Activated CD4-positive, CD25-positive, alpha-beta regulatory T cell treated with anti-CD3 and anti-CD28 coated beads, Interleukin-2, amount 50 U/mL, for 72 hours (primary cell): ENCODE results near the gene TSN.
"Not testable (repeated sequence)": the region's sequence is repeated elsewhere in the genome, so short reads cannot be mapped to it uniquely, and the experiment has no call there.

Experiments
- DNase-seq: peaks from one replicate; pipeline ENCODE4 v3.0.0; 2021

The TSN gene

DNA sequence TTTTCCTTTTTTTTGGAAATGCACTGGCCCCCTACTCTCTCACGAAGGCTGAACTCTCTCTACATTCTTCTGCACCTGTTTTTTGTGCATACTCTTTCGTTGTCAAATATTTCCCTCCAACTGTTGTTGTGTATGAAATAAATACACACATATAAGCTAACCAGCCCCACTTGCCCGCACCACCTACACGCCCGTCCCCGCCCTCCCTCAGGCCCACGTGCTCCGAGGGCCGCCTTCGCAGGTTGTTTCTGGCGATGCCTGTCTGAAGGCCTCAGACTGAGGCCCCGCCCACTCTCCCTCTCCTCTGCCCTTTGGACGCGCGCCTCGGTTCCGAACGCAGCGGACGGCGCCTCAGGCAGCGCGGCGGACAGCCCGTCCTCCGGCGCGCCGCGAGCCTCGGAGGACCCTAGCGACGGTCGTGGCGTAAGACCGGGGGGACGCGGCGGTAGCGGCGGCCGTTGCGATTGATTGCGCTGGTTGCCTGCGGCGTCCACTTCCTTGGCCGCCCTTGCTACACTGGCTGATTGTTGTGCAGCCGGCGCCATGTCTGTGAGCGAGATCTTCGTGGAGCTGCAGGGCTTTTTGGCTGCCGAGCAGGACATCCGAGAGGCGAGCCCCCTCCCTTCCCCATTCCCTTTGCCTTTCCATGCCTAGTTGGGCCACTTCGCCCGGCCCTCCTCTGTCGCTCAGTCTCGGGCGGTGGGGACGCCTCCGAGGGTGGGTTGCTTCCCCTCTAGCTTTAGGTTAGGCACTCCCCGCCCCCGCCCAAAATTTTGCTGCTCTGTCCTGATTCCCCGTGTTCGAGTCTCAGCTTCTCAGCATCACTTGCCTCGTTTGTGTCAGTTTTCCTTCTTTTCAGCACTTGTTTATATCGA is at the start of gene TSN:
TSN (plus strand) TSS at position 415 of the 875 bp plus-strand sequence; CDS start at position 544, 129 bp downstream.
- DNase-seq = peak; percentile 97

DNA sequence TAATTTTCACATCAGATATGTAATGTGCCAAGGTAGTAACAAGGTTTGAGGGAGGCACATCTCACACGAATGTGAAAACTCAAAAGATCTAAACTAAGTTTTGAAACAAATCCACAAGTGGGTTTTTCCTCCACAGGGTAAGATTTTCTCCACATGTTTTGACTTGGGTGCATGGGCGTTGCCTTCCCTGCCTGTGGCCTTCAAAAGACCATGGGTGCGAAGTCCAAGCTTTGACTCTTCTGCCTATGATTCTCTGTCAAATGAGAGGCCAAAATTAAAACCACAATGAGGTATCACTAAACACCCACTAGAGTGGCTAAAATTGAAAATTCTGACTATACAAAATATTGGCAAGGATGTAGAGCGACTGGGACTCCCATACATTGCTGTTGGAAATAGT is 49.5 kb upstream of the TSN start:
- no peak for DNase-seq

DNA sequence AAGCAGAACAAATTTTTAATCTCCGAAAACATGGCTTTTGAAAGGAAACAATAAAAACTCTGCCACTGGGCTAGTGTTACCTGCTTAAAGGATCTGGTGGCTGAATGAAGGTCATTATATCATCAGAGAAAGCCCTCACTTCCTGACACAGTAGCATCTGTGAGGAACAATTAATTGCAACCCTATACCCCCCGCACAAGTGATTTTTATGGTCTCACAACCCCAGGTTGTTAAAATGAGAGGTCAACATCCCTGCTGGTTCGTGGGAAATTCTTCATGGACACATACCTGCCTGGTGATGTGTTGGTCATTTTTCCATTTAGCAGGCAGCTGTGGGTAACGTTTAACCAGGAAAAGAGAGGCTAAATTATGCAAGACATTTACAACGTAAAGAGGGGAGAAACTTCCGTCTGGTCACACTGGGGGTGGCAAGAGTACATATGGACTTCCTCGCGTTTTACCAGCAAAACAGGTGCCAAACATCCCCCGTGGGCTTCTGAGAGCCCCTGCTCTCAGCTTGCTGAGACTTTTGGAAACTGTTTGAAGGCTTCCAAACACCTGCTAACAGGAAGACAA is 48.0 kb upstream of the TSN start:
- no peak for DNase-seq

DNA sequence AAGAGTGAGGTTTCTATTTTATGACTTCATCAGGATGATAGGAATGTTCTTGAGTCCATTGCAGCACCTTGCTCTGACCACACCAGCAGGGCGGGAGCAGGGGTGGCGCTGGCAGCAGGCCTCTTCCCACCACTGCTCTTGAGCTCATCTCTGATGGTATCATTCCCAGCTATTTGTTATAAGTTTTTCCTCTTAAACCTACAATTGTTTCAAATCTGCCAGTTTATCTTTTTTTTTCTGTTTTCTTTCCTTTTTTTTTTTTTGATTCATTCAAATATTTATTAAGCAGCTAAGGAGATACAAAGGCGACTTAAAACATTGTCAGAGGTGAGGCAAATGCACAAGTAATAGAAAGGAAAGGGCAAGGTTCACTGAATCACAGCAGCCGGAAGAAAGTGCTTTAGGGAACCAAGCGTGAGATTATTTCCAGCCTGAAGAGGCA is 47.5 kb upstream of the TSN start:
- DNase-seq = no peak

DNA sequence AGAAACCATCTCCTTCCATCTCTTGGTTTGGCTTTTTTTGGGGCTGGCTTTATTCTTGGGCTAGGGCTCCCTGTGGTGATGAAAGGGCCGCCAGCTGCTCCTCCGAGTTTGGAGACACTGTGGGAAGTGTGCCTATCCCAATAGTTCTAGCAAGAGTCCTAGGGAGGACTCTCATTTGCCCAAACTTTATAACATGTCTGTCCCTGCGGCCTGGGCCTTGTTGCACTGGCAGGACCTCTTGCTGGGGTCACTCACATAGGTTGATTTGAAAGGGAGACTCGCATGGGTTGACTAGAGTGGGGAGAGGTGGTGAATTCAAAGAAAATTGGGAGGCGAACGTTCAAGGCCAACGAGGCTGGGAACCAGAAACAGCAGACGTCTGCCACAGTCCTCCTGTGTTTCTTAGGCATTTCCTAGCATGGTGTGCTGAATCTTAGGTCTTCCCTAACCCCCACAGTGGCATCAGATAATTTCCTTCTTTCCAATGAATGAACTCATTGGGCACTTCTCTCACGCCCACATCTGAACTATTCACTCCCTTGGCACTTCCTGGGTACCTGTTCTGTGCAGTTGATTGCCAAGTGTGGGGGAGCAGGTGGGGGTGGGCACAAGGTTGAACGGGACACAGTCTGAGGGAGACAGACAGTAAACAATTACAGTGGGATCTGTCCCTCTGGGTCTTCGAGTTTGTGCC is 45.5 kb upstream of the TSN start:
- no peak for DNase-seq

DNA sequence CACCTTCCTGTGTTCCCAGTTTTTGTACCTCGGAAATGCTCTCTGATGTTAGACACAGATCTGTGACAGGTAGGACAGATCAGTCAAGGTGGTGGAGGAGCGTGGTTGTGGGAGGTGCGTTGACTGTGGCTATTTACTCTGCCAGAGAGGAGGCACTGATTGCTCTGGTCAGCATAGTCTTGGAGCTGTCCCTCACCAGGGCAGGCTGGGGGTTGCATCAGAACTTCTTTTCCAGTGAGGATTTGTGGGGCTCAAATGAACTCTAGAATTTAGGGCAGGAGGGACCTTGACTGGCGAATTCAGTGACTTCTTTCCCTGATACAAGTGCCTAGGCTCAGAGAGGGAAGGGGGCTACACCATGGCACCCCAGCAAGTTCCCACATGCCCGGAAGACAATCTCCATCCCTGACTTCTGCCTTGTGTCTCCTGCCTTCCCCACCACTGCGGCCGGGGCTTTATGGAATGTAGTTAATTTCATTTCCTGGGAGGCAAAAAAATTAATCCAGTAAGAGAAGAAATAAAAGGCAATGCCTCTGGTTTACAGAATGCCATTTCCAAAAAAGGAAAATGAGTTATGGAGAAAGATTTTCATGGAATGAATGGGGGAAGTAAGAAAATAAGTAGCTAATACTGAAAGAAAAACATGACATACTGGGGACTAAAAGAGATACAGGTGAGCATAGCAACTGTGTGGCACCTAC is 44.8 kb upstream of the TSN start:
- DNase-seq = no peak

DNA sequence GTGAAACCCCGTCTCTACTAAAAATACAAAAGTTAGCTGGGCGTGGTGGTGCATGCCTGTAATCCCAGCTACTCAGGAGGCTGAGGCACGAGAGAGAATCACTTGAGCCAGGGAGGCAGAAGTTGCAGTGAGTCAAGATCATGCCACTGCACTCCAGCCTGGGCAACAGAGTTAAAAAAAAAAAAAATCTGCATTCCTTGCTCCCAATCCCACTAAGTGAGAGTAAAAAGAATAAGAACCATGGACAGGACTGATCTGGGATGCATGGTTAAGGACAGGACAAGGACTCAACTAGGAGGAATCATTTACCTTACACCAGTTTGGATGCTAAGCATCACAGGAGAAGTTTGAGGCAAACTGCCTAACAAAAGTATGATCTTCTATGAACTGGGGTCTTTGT is 44.0 kb upstream of the TSN start:
- not testable (repeated sequence) for DNase-seq

DNA sequence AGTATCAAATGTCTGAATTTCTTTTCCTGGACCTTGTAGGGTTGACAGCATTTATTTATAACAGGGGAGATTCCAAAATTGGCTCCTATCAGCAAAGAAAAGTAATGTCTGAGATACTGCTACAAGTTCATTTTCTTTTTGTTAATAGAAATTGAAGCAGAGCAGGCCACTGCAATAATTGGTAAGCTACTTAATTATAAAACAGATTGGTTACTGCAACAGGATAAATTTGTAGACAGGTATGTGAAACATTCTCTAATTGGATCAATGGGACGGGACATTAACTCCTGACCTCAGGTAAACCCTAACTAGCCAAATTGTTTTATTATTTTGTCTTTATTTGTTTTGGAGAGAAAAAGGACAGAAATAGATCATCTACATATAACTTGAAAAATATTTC is 39.3 kb upstream of the TSN start:
- no peak for DNase-seq

DNA sequence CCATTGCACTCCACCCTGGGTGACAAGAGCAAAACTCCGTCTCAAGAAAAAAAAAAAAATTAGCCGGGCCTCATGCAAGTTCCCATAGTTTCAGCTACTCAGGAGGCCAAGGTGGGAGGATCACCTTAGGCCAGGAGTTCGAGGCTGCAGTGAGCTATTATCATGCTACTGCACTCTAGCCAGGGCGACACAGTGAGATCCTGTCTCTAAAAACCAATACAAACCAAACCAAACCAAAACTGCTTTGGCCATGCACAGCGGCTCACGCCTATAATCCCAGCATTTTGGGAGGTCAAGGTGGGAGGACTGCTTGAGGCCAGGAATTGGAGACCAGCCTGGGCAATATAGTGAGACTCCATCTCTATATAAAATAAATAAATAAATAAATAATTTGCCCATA is 37.9 kb upstream of the TSN start:
- no peak for DNase-seq

DNA sequence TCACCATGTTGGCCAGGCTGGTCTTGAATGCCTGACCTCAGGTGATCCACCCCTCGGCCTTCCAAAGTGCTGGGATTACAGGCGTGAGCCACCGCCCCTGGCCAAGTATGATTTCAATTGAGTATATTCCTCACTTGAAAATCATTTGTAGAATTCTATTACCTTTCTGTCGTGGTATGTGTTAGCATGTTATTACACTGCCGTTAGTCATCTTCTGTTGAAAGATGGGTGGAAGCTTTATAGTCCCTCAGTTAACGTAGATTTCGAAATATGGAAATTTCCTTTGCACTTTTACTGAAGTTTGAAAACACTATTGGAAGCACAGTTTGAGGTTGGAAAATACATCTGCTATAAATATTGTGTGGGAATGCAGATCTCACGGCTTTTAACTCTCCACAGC is 33.5 kb upstream of the TSN start:
- DNase-seq = no peak

DNA sequence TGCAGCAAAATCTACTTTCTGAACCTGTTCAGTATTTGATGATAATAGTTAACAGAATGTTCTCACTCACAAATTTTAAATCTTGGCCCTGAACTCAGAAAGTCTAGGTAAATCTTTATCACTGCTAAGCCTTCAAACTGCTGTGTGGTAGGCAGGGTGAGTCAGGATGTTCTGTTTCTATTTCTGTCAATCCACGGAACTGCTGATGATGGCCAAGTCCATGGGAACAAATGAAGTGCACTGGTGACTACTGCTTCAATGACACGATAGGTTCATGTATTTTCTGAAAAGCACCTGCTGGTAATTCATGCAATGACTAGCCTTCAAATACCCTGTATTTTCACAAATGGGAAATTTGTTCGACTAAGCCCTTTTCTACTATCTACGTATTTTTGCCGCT is 33.0 kb upstream of the TSN start:
- no peak for DNase-seq

DNA sequence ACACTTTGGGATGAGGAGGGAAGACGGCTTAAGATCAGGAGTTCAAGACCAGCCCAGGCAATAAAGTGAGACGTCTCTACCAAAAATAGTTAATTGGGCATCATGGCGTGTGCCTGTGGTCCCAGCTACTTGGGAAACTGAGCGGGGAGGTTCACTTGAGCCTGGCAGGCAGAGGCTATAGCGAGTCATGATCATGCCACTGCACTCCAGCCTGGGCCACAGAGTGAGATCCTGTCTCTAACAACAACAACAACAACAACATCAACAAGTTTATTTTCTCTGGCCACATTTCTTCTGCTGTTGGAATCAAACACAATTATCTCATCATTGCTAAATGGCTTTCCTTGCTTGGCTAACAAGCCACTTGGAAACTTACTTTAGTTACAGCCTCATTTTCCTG is 32.1 kb upstream of the TSN start:
- no peak for DNase-seq

DNA sequence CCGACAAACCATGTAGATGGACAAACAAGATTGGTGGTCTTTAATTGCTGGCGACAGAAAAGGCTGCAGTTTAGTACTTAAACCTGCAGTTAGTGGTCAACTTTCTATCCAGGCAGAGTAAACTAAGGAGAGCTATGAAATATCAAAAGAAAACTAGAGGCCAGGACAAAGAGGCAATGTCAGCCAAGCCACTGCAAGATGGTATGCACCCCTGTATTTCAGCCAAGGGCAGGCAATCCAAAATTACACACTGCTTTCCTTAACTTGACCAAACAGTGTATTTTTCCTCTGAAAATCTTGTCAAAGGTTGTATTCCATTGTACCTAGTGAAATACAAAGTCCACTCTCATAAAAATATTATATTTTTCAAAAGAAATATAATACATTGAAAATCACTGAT is 28.1 kb upstream of the TSN start:
- DNase-seq = no peak

DNA sequence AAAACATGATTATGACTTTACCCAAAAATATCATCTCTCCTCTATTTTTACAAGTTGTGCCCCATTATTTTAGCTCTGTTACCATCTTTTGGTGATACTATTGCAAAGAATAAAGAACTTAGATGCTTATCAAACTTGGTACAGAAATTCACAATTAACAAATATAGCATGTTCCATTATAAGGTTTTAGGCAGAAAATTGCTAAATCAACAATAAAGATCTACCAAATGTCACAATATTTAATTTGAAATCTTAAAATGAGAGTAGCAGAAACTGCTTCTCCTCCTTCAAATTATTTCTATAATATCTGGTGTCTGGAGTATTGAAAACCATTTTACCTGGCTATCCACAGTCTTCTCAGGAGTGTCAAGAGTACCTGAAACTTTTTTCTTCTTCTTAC is 27.5 kb upstream of the TSN start:
- no peak for DNase-seq

DNA sequence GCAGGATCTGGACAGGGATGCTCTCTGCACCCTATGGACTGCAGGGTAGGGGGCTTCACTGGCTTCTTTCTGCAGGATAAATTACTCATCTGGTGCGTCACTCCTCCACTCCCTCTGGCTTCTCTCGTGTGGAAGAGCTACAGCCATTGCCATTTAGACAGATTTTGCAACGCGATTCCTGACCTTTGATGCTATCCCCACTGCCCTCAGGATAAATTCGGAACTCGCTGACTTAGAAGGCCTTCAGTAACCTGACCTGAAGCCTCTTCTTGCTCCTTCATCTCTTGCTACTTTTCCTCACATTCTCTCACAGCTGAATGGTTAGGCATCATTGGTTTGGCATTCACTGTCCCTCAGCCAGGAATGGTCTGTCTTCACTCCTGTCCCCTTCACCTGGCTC is 24.1 kb upstream of the TSN start:
- DNase-seq = no peak

DNA sequence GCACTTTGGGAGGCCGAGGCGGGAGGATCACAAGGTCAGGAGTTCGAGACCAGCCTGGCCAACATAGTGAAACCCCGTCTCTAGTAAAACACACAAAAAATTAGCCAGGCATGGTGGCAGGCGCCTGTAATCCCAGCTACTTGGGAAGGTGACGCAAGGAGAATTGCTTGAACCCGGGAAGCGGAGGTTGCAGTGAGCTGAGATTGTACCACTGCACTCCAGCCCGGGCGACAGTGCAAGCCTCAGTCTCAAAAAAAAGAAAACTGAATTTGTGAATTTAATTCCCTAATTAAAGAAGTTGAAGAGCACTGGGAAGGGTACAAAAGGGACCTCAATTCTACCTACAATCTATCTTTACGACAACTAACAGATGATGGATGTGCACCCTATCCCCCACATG is 20.9 kb upstream of the TSN start:
- DNase-seq = not testable (repeated sequence)

DNA sequence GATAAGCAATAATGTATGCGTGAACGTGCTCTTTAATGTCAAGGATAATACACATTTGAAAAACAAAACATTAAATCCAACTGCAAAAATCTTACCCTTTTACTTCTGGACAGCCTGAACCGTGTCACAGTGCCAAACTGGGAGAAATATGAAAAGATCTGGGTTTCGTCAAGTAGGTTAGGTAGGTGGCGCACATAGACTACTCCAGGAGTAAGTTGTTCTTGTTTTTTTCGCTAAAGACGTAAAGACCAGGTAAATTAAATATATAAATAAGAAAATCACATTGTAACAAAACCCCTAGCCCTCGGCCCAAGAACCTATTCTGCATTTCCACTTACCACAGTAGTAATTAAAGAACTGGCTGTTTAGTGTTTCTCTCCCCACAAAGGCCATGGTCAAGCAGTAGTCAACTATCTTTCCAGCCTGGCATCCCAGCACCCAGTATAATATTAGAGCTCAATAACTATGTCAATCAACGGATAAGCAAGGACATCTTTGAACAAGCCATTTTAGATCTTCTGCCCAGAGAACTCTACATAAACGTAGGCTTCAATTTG is 19.9 kb upstream of the TSN start:
- DNase-seq = no peak

DNA sequence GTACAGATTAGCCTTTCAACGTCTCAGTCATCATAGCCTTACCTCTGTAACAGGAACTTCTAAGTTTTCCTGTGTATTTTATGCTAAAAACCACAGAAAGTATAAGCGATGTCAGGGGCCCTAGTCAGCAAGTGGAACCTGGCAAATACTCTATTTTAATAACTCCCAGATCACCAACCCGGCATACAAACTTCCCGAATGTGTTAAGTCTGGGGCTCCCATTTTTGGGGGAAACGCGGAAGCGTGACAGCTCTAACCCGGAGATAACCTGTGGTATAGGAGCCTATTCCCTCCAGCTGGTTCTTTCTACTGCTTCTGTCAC is 19.4 kb upstream of the TSN start:
- DNase-seq = no peak

DNA sequence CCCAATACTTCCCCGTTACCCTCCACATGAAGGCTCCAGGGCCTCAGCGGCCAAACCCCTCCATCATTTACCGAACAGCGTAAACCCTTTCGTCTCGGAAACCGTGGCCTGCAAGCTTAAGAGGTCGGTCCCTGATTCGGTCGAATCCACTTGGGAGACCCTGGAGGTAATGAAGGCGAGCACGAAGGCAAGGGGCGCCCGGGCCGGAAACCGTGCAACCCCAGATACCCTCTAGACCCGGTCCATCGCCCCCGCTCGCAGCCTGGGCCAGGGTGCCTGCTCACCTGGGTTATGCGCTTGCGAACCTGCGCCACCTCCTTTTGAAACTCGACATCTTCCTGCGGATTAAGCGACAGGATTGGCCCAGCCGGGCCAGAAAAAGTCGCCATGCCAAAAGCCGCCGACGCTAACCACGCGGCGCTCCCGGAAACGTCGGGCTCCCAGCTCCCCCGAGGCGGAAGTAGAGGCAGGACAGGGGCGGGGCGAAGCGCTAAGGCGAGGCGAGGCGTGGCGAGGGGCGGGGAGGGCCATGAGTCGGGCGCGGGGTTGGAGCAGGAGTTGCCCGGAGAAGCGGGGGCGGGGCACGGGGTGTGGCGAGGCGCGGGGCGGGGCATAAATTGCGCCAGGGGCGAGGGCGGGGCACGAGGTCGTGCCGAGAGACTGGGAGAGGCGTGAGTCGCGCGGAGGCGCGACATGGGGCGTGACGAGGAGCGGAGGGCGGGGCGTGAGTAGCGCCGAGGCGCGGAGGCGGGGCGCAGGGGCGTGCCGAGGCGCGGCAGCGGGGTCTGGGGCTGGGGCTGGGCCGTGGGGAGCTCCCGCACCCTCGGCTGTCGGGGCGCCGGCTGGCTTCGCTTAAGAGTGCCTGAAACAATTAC is 18.8 kb upstream of the TSN start, which contains the start of gene NIFK:
NIFK (minus strand) TSS at position 414 of the 875 bp plus-strand sequence; CDS start at position 389, 25 bp downstream.
- DNase-seq = peak; percentile 100

DNA sequence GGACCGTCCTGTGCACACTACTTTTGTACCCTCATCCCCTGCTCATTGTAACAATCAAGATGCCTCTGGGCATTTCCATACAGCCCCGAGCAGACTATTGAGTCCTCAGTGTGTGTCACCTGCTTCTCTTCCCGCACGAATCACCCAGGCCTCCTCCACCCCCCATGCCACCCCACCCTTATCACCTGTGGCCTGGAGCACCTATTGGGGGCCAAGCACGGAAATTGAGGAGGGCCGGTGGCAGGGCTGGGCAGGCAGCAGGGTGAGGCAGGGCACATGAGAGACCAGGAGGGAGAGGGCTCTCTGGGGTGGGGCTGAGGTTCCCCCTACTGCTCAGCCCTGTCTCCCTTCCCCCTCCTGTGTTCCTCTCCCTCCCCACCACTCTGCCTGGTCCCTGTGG is 14.5 kb upstream of the TSN start:
- no peak for DNase-seq

DNA sequence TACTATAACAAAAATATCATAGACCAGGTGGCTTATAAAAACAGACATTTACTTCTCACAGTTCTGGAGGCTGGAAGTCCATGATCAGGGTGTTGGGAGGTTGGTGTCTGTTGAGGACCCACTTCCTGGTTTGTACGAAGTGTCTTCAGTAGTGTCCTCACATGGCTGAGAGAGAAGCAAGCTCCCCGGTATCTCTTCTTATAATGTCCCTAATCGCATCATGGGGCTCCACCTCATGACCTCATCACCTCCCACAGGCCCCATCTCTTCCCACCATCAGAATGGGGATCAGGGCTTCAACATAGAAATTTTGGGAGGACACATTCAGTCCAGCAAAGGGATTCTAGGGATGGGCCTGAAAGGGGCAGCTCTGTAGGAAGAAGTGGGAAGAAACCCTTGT is 14.0 kb upstream of the TSN start:
- DNase-seq = no peak

DNA sequence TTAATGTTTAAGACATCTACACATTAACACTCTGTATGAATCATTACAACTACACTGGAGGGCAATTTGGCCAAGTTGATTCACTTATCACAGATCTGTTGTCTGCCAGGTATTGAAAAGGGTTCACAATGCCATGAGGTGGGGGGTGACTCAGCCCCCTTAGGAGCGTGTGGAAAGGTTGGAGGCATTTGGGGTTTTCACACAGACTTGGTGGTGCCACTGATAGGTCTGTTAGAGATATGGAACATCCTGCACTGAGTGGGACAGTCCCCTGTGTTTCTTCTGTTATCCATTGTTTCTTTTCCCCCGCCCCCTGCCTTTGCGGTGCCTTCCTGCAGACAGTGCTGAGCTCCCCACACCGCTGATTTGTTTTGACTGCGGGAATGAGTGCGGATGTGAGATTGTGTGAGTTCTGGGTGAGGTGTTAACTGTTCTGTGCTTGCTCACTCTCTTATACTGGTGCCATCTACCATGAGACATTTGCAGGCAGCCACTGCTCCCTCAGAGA is 9.3 kb upstream of the TSN start:
- no peak for DNase-seq
